GM10266 (cell line): ENCODE measurements around the gene GALNT7.
"Not testable (repeated sequence)": the region's sequence is repeated elsewhere in the genome, so short reads cannot be mapped to it uniquely, and the experiment has no call there.

Experiments used
- DNase-seq: peaks from one replicate; pipeline ENCODE4 v3.0.0; 2012; ENCODE audit errors: extremely low spot score
- CTCF ChIP-seq: IDR thresholded peaks from 2 replicates; pipeline ENCODE4 v1.5.1; 2012; ENCODE audit warnings: mild to moderate bottlenecking, low read depth; ENCODE audit not compliant: control insufficient read depth, insufficient read depth; ENCODE audit errors: missing control alignments

Gene GALNT7

GRCh38 chr4:173182403-173182802 is 13.8 kb downstream of the GALNT7 start:
- DNase-seq = no peak
- no peak for TF ChIP-seq CTCF

- DNase-seq = not testable (repeated sequence)
Observed at GRCh38 chr4:173183659-173184247, 15.1 kb downstream of the GALNT7 start.

- no peak for TF ChIP-seq CTCF
- no peak for DNase-seq
Observed at GRCh38 chr4:173185847-173186510, 17.4 kb downstream of the GALNT7 start.

- no peak for TF ChIP-seq CTCF
- DNase-seq = no peak
Observed at GRCh38 chr4:173187732-173188131, 19.1 kb downstream of the GALNT7 start.

- no peak for DNase-seq
- no peak for TF ChIP-seq CTCF
Observed at GRCh38 chr4:173188648-173189047, 20.0 kb downstream of the GALNT7 start.

GRCh38 chr4:173189117-173189693 is 20.6 kb downstream of the GALNT7 start:
- no peak for DNase-seq

GRCh38 chr4:173191623-173192041 is 23.0 kb downstream of the GALNT7 start:
- DNase-seq = no peak

More at GRCh38 chr4:173189117-173189693, 20.6 kb downstream of the GALNT7 start:
- no peak for TF ChIP-seq CTCF

More at GRCh38 chr4:173191623-173192041, 23.0 kb downstream of the GALNT7 start:
- TF ChIP-seq CTCF = no peak
